ENCODE data around the gene SMG6.

SMG6 gene

GRCh38 chr17:2057175-2057759 is 246.3 kb downstream of the SMG6 start:
- no peak for DNase-seq

- peak; percentile 41 to 57 for DNase-seq
Observed at GRCh38 chr17:2056206-2057174, 247.1 kb downstream of the SMG6 start.

- peak in 1 of 2 donors; percentile 51 for DNase-seq
Observed at GRCh38 chr17:2055292-2056205, 248.0 kb downstream of the SMG6 start.

GRCh38 chr17:2054512-2055291 is 248.9 kb downstream of the SMG6 start, which contains the start of gene HIC1:
Gene HIC1, plus strand, starts transcription at chr17:2055103. Its CDS starts 1,588 bp downstream, at chr17:2056691.
- DNase-seq, result peak; percentile 74 to 85

- no peak for DNase-seq
Observed at GRCh38 chr17:2054262-2054511, 249.4 kb downstream of the SMG6 start.

GRCh38 chr17:2053380-2054261 is 250.0 kb downstream of the SMG6 start:
- peak; percentile 79 to 88 for DNase-seq

- no peak for DNase-seq
Observed at GRCh38 chr17:2051933-2052559, 251.5 kb downstream of the SMG6 start.

- DNase-seq, result peak in 1 of 2 donors; percentile 38
Observed at GRCh38 chr17:2051061-2051932, 252.3 kb downstream of the SMG6 start.

GRCh38 chr17:2050300-2051060 is 253.1 kb downstream of the SMG6 start:
- peak; percentile 70 to 85 for DNase-seq

- peak; percentile 90 to 95 for DNase-seq
Observed at GRCh38 chr17:2049333-2050299, 254.0 kb downstream of the SMG6 start.

- DNase-seq, result no peak
Observed at GRCh38 chr17:2048805-2049204, 254.8 kb downstream of the SMG6 start.

- DNase-seq, result no peak
Observed at GRCh38 chr17:2047590-2047989, 256.0 kb downstream of the SMG6 start.

- no peak for DNase-seq
Observed at GRCh38 chr17:2044263-2044894, 259.2 kb downstream of the SMG6 start.

- no peak for DNase-seq
Observed at GRCh38 chr17:2043785-2044184, 259.8 kb downstream of the SMG6 start.

GRCh38 chr17:2042933-2043332 is 260.7 kb downstream of the SMG6 start:
- no peak for DNase-seq

- no peak for DNase-seq
Observed at GRCh38 chr17:2042390-2042847, 261.2 kb downstream of the SMG6 start.

Data from CD4-positive, alpha-beta T cell treated with Interferon alpha-2 for 1 hour (primary cell).